GM23338 (cell line): ENCODE data around the gene DCTN2. TPM values are rescaled to one million over a fixed set of nuclear protein-coding genes. Genes with fewer than 3 reads are reported as not detected.

Source experiments
- ATAC-seq: fragments of 200-7000 bp; cut with Tn5 transposase; 3 replicates; pipeline ENCODE4 v1.9.1; 2020
- DNase-seq: peaks from one replicate; pipeline ENCODE4 v3.0.0-alpha.2; 2015; ENCODE audit warnings: low spot score
- H2AFZ ChIP-seq: fragments of 200-600 bp; sonication (generic); 2 replicates; pipeline ENCODE4 v1.8.0; 2016; ENCODE audit warnings: antibody characterized with exemption, mild to moderate bottlenecking, moderate library complexity
- H3F3A ChIP-seq: fragments of 200-600 bp; sonication (generic); replicated peaks from 2 replicates; pipeline ENCODE4 v1.8.0; 2017; ENCODE audit warnings: antibody characterized with exemption, mixed run types, low read depth
- H3K27ac ChIP-seq: fragments of 200-600 bp; sonication (generic); 2 replicates; pipeline ENCODE4 v1.6.1; 2016; ENCODE audit warnings: low read depth
- H3K27me3 ChIP-seq: fragments of 200-600 bp; sonication (generic); 2 replicates; pipeline ENCODE4 v1.8.0; 2016; ENCODE audit warnings: mild to moderate bottlenecking, mixed run types, moderate library complexity; ENCODE audit not compliant: insufficient read depth
- H3K36me3 ChIP-seq: fragments of 200-600 bp; sonication (generic); 2 replicates; pipeline ENCODE4 v1.8.0; 2016; ENCODE audit warnings: mild to moderate bottlenecking; ENCODE audit not compliant: insufficient read depth
- H3K4me1 ChIP-seq: fragments of 200-600 bp; sonication (generic); 2 replicates; pipeline ENCODE4 v1.8.0; 2016; ENCODE audit warnings: mild to moderate bottlenecking, moderate library complexity; ENCODE audit not compliant: insufficient read depth
- H3K4me2 ChIP-seq: fragments of 200-600 bp; sonication (generic); 2 replicates; pipeline ENCODE4 v1.7.1; 2017; ENCODE audit warnings: mixed run types
- H3K4me3 ChIP-seq: fragments of 200-600 bp; sonication (generic); 2 replicates; pipeline ENCODE4 v1.6.1; 2016; ENCODE audit warnings: mixed run types
- H3K79me2 ChIP-seq: fragments of 200-600 bp; sonication (generic); replicated peaks from 2 replicates; pipeline ENCODE4 v1.8.0; 2017; ENCODE audit warnings: mild to moderate bottlenecking; ENCODE audit not compliant: insufficient read depth
- H3K9me2 ChIP-seq: fragments of 200-600 bp; sonication (generic); 2 replicates; pipeline ENCODE4 v1.8.0; 2017; ENCODE audit not compliant: insufficient read depth
- H4K20me1 ChIP-seq: fragments of 200-600 bp; sonication (generic); replicated peaks from 2 replicates; pipeline ENCODE4 v1.8.0; 2017; ENCODE audit warnings: mild to moderate bottlenecking; ENCODE audit not compliant: insufficient read depth
- H3K27ac Mint-ChIP-seq: 2 replicates; pipeline ENCODE4 v1.8.0; 2020; ENCODE audit warnings: inconsistent platforms, mild to moderate bottlenecking, moderate library complexity, mixed read lengths
- H3K27me3 Mint-ChIP-seq: 3 replicates; pipeline ENCODE4 v1.8.0; 2022; ENCODE audit warnings: low read depth, mild to moderate bottlenecking, moderate library complexity, mixed read lengths, inconsistent platforms; ENCODE audit not compliant: insufficient read depth, poor library complexity
- H3K36me3 Mint-ChIP-seq: 3 replicates; pipeline ENCODE4 v1.8.0; 2021; ENCODE audit warnings: low read depth, mild to moderate bottlenecking, inconsistent platforms, moderate library complexity, mixed read lengths
- H3K4me1 Mint-ChIP-seq: 3 replicates; pipeline ENCODE4 v1.8.0; 2020; ENCODE audit warnings: mild to moderate bottlenecking, inconsistent platforms, mixed read lengths
- H3K4me3 Mint-ChIP-seq: 3 replicates; pipeline ENCODE4 v1.8.0; 2021; ENCODE audit warnings: moderate library complexity, mild to moderate bottlenecking, inconsistent platforms, mixed read lengths
- H3K9me3 Mint-ChIP-seq: 3 replicates; pipeline ENCODE4 v1.8.0; 2020; ENCODE audit warnings: moderate library complexity, mild to moderate bottlenecking, inconsistent platforms, mixed read lengths
- CREB1 ChIP-seq: fragments of 250-450 bp; sonication (Bioruptor Pico); IDR thresholded peaks from 2 replicates; pipeline ENCODE4 v1.5.0; 2020; ENCODE audit warnings: low read depth, mild to moderate bottlenecking, moderate library complexity
- CTCF ChIP-seq, 2 experiments: fragments of 200-600 bp in 1 of 2; sonication (generic) in 1 of 2; conservative IDR thresholded peaks; 2 replicates each; pipeline versions ENCODE4 v1.5.1 to v1.6.1; 2016 to 2017; ENCODE audit warnings: antibody characterized with exemption in 2 of 2, low read depth in 2 of 2, mild to moderate bottlenecking in 2 of 2, moderate library complexity in 1 of 2
- ETS1 ChIP-seq: IDR thresholded peaks from 2 replicates; pipeline ENCODE4 v1.6.1; 2016; ENCODE audit warnings: antibody characterized with exemption
- EZH2 ChIP-seq: fragments of 200-600 bp; sonication (generic); IDR thresholded peaks from one replicate; pipeline ENCODE4 v1.8.0; 2017; ENCODE audit warnings: antibody characterized with exemption, mild to moderate bottlenecking, low read depth; ENCODE audit not compliant: unreplicated experiment
- EZH2phosphoT487 ChIP-seq: fragments of 200-600 bp; sonication (generic); IDR thresholded peaks from one replicate; pipeline ENCODE4 v1.8.1; 2018; ENCODE audit warnings: antibody characterized with exemption; ENCODE audit not compliant: unreplicated experiment
- JUNB ChIP-seq: IDR thresholded peaks from one replicate; pipeline ENCODE4 v1.6.1; 2016; ENCODE audit warnings: antibody characterized with exemption; ENCODE audit not compliant: unreplicated experiment
- NANOG ChIP-seq: IDR thresholded peaks from 2 replicates; pipeline ENCODE4 v1.6.1; 2016; ENCODE audit warnings: antibody characterized with exemption, borderline replicate concordance
- POLR2AphosphoS5 ChIP-seq: IDR thresholded peaks from 2 replicates; pipeline ENCODE4 v1.6.1; 2016; ENCODE audit warnings: antibody characterized with exemption, low read depth
- REST ChIP-seq: IDR thresholded peaks from one replicate; pipeline ENCODE4 v1.6.1; 2018; ENCODE audit warnings: antibody characterized with exemption; ENCODE audit not compliant: unreplicated experiment
- STAT1 ChIP-seq: IDR thresholded peaks from one replicate; pipeline ENCODE4 v1.6.1; 2016; ENCODE audit warnings: antibody characterized with exemption; ENCODE audit not compliant: unreplicated experiment
- ZNF114 ChIP-seq: fragments of 250-450 bp; sonication (Bioruptor Pico); IDR thresholded peaks from 2 replicates; pipeline ENCODE4 v1.5.0; 2020; ENCODE audit warnings: mild to moderate bottlenecking, moderate library complexity
- ZNF331 ChIP-seq: fragments of 250-450 bp; sonication (Bioruptor Pico); IDR thresholded peaks from 2 replicates; pipeline ENCODE4 v1.5.0; 2020; ENCODE audit warnings: low read depth, mild to moderate bottlenecking, moderate library complexity
- ZNF462 ChIP-seq: fragments of 250-450 bp; sonication (Bioruptor Pico); IDR thresholded peaks from 2 replicates; pipeline ENCODE4 v1.5.0; 2020; ENCODE audit warnings: mild to moderate bottlenecking, moderate library complexity
- polyA plus RNA-seq: library from polyadenylated mRNA; unstranded; fragments of >200 nt; fragmentation: Nextera tagmentation; extraction: Ambion mirVana; gene quantifications from 2 replicates; pipeline ENCODE4 v1.2.1, GENCODE V29; 2016
- total RNA-seq: library from RNA; depleted of rRNA; stranded (reverse); fragments of >200 nt; shearing (Covaris generic); gene quantifications from 2 replicates; pipeline ENCODE4 v1.2.3, GENCODE V29; 2014

DCTN2 gene
- total and polyA plus RNA-seq, 2 experiments from 2014 or later = 56.1 to 157 TPM

GRCh38 chr12:57526477-57527126 is 20.4 kb downstream of the DCTN2 start:
- H3K79me2 ChIP-seq = 0 out of 2 replicates have a peak, but pooled peaks cover 7% of the 10 kb centered on the region
- H4K20me1 ChIP-seq = peaks cover 17% of the 10 kb centered on the region
- Mint-ChIP-seq H3K9me3 (no peaks in the 10 kb centered on the region; the same call in 2 of the 3 replicates), H3K27ac (no peak overlapping the region), H3K27me3 (peaks cover 31% of the 10 kb centered on the region), H3K36me3 (peaks cover 38% of the 10 kb centered on the region), H3K4me3 (no peak overlapping the region), H3K4me1 (peaks cover 35% of the 10 kb centered on the region)
- TF ChIP-seq EZH2phosphoT487 = no peak
- TF ChIP-seq CREB1 (CRISPR knock-in tag) = no peak
- TF ChIP-seq ETS1 = no peak
- no peak for TF ChIP-seq ZNF462 (CRISPR knock-in tag)
- TF ChIP-seq ZNF114 = no peak
- no peak for TF ChIP-seq STAT1
- no peak for TF ChIP-seq JUNB
- no peak for TF ChIP-seq EZH2
- TF ChIP-seq REST = no peak
- no peak for TF ChIP-seq POLR2AphosphoS5
- no peak for TF ChIP-seq ZNF331 (CRISPR knock-in tag)
- no peak for TF ChIP-seq CTCF (conservative IDR thresholded peaks at IDR 0.05; ENCODE audit: low read depth in 2 of 2)
- no peak for TF ChIP-seq NANOG
- H3K9me2 ChIP-seq = no peaks in the 10 kb centered on the region
- no peak overlapping the region for H2AFZ ChIP-seq
- ATAC-seq (no peak), DNase-seq (no peak)
- peaks cover 9% of the 10 kb centered on the region for H3K36me3 ChIP-seq
- H3K4me1 ChIP-seq = peaks cover 19% of the 10 kb centered on the region
- no peak overlapping the region for H3K27ac ChIP-seq
- H3F3A ChIP-seq = peaks cover 24% of the 10 kb centered on the region
- H3K4me3 ChIP-seq = no peak overlapping the region
- H3K4me2 ChIP-seq = no peak overlapping the region
- H3K27me3 ChIP-seq = no peaks in the 10 kb centered on the region
